Measurements from ENCODE around the gene CPTP. TPM values are rescaled to one million over a fixed set of nuclear protein-coding genes. Genes with fewer than 3 reads are reported as not detected.
A peak's percentile ranks its signal among the peaks of the same experiment; 100 is the strongest.

CPTP gene
- total and polyA plus RNA-seq, 2 of the 13 experiments (the other 11 are each of a cell fraction or from before 2014, with no cell fraction given) = 5.5 to 9.3 TPM

DNA sequence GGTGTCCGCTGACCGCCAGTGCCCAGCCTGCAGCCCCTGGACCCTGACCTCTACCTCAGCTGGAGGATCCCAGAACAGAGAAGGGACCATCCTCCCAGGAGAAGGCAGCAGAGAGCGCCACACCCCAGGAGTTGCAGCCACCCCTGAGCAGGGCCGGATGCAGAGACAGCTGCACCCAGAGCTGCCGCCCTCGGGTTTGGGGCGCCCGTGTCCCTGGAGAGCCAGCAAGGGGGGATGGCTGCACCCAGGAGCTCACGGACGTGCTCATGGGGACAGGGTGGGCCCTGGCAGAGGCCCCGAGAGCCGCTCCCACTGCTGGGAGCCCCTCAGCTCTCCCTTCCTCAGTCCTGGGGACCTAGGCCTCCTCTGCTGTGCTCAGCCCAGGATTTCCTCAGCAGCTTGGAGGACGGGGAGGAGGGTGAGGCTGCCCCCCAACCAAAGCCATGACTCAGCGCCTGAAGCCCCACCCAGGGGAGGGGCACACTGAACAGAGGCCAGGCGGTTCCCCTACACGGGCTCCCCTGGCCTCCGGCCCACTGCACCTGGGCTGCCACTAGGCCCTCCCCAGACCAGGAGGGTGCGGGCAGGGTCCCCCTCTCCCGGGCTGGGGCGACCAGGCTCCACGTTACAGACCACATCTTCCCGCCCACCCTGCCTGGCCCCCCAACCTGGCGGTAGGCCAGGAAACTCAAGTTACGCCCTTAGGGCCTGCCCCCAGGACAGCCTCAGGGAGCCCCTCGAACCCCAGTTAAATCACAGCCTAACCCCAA is 19.1 kb upstream of the CPTP start (continued):
- TF ChIP-seq, protein P1, sequence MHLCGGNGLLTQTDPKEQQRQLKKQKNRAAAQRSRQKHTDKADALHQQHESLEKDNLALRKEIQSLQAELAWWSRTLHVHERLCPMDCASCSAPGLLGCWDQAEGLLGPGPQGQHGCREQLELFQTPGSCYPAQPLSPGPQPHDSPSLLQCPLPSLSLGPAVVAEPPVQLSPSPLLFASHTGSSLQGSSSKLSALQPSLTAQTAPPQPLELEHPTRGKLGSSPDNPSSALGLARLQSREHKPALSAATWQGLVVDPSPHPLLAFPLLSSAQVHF (CRISPR knock-in tag; IDR thresholded peaks at IDR 0.05) = no peak
- TF ChIP-seq KLF9 (CRISPR knock-in tag; IDR thresholded peaks at IDR 0.05; ENCODE audit: low read depth) = no peak
- TF ChIP-seq ZNF552 (CRISPR knock-in tag; IDR thresholded peaks at IDR 0.05; ENCODE audit: borderline replicate concordance) = no peak
- peak; percentile 76 for TF ChIP-seq NFE2L1 (CRISPR knock-in tag; IDR thresholded peaks at IDR 0.05; ENCODE audit: borderline replicate concordance)
- TF ChIP-seq CSRNP1 (CRISPR knock-in tag; IDR thresholded peaks at IDR 0.05) = no peak
- TF ChIP-seq, protein P2, sequence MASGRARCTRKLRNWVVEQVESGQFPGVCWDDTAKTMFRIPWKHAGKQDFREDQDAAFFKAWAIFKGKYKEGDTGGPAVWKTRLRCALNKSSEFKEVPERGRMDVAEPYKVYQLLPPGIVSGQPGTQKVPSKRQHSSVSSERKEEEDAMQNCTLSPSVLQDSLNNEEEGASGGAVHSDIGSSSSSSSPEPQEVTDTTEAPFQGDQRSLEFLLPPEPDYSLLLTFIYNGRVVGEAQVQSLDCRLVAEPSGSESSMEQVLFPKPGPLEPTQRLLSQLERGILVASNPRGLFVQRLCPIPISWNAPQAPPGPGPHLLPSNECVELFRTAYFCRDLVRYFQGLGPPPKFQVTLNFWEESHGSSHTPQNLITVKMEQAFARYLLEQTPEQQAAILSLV (CRISPR knock-in tag; IDR thresholded peaks at IDR 0.05; ENCODE audit: borderline replicate concordance) = 0 out of 2 replicates have a peak, but pooled peaks have one; percentile 40
- TF ChIP-seq MLLT10 (CRISPR knock-in tag; IDR thresholded peaks at IDR 0.05) = no peak
- TF ChIP-seq ZMYM2 (CRISPR knock-in tag; IDR thresholded peaks at IDR 0.05) = no peak
- no peak for TF ChIP-seq SKI (IDR thresholded peaks at IDR 0.05; ENCODE audit: partially characterized antibody)
- TF ChIP-seq, protein P3, sequence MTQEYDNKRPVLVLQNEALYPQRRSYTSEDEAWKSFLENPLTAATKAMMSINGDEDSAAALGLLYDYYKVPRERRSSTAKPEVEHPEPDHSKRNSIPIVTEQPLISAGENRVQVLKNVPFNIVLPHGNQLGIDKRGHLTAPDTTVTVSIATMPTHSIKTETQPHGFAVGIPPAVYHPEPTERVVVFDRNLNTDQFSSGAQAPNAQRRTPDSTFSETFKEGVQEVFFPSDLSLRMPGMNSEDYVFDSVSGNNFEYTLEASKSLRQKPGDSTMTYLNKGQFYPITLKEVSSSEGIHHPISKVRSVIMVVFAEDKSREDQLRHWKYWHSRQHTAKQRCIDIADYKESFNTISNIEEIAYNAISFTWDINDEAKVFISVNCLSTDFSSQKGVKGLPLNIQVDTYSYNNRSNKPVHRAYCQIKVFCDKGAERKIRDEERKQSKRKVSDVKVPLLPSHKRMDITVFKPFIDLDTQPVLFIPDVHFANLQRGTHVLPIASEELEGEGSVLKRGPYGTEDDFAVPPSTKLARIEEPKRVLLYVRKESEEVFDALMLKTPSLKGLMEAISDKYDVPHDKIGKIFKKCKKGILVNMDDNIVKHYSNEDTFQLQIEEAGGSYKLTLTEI (CRISPR knock-in tag; conservative IDR thresholded peaks at IDR 0.05) = no peak
- no peak for TF ChIP-seq ONECUT2 (CRISPR knock-in tag; IDR thresholded peaks at IDR 0.05)
- TF ChIP-seq ZNF572 (CRISPR knock-in tag; IDR thresholded peaks at IDR 0.05) = peak; percentile 46; the same call in 1 of the 2 replicates
- no peak for TF ChIP-seq MYNN (CRISPR knock-in tag; IDR thresholded peaks at IDR 0.05; ENCODE audit: low read depth)
- TF ChIP-seq, protein P4, sequence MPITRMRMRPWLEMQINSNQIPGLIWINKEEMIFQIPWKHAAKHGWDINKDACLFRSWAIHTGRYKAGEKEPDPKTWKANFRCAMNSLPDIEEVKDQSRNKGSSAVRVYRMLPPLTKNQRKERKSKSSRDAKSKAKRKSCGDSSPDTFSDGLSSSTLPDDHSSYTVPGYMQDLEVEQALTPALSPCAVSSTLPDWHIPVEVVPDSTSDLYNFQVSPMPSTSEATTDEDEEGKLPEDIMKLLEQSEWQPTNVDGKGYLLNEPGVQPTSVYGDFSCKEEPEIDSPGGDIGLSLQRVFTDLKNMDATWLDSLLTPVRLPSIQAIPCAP (CRISPR knock-in tag; IDR thresholded peaks at IDR 0.05; ENCODE audit: low read depth) = no peak
- 0 out of 2 replicates have a peak, but pooled peaks have one; percentile 17 for TF ChIP-seq KDM5B (CRISPR knock-in tag; IDR thresholded peaks at IDR 0.05; ENCODE audit: borderline replicate concordance)
- TF ChIP-seq, protein P5, sequence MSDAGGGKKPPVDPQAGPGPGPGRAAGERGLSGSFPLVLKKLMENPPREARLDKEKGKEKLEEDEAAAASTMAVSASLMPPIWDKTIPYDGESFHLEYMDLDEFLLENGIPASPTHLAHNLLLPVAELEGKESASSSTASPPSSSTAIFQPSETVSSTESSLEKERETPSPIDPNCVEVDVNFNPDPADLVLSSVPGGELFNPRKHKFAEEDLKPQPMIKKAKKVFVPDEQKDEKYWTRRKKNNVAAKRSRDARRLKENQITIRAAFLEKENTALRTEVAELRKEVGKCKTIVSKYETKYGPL (CRISPR knock-in tag; IDR thresholded peaks at IDR 0.05) = no peak
- 0 out of 2 replicates have a peak, but pooled peaks have one; percentile 6 for TF ChIP-seq ZNF766 (CRISPR knock-in tag; IDR thresholded peaks at IDR 0.05; ENCODE audit: borderline replicate concordance)
- TF ChIP-seq ZNF282 (IDR thresholded peaks at IDR 0.05; ENCODE audit: partially characterized antibody) = no peak
- no peak for TF ChIP-seq ZNF331 (CRISPR knock-in tag; IDR thresholded peaks at IDR 0.05)
- TF ChIP-seq ATF1 (CRISPR knock-in tag; IDR thresholded peaks at IDR 0.05) = no peak
- no peak for TF ChIP-seq GATA4 (IDR thresholded peaks at IDR 0.05; ENCODE audit: borderline replicate concordance, low read depth)
- TF ChIP-seq ELF1 (CRISPR knock-in tag; IDR thresholded peaks at IDR 0.05) = no peak
- no peak for TF ChIP-seq NAIF1 (CRISPR knock-in tag; IDR thresholded peaks at IDR 0.05; ENCODE audit: borderline replicate concordance)
- TF ChIP-seq ARNT2 (CRISPR knock-in tag; IDR thresholded peaks at IDR 0.05; ENCODE audit: low read depth) = no peak
